GM23338 (cell line): ENCODE data around the gene TUBA8.

Experiments used
- CREB1 ChIP-seq: fragments of 250-450 bp; sonication (Bioruptor Pico); IDR thresholded peaks from 2 replicates; pipeline ENCODE4 v1.5.0; 2020; ENCODE audit warnings: low read depth, mild to moderate bottlenecking, moderate library complexity
- CTCF ChIP-seq, 2 experiments: fragments of 200-600 bp in 1 of 2; sonication (generic) in 1 of 2; conservative IDR thresholded peaks; 2 replicates each; pipeline versions ENCODE4 v1.5.1 to v1.6.1; 2016 to 2017; ENCODE audit warnings: antibody characterized with exemption in 2 of 2, low read depth in 2 of 2, mild to moderate bottlenecking in 2 of 2, moderate library complexity in 1 of 2
- EZH2 ChIP-seq: fragments of 200-600 bp; sonication (generic); IDR thresholded peaks from one replicate; pipeline ENCODE4 v1.8.0; 2017; ENCODE audit warnings: antibody characterized with exemption, mild to moderate bottlenecking, low read depth; ENCODE audit not compliant: unreplicated experiment
- EZH2phosphoT487 ChIP-seq: fragments of 200-600 bp; sonication (generic); IDR thresholded peaks from one replicate; pipeline ENCODE4 v1.8.1; 2018; ENCODE audit warnings: antibody characterized with exemption; ENCODE audit not compliant: unreplicated experiment
- JUNB ChIP-seq: IDR thresholded peaks from one replicate; pipeline ENCODE4 v1.6.1; 2016; ENCODE audit warnings: antibody characterized with exemption; ENCODE audit not compliant: unreplicated experiment
- NANOG ChIP-seq: IDR thresholded peaks from 2 replicates; pipeline ENCODE4 v1.6.1; 2016; ENCODE audit warnings: antibody characterized with exemption, borderline replicate concordance
- POLR2AphosphoS5 ChIP-seq: IDR thresholded peaks from 2 replicates; pipeline ENCODE4 v1.6.1; 2016; ENCODE audit warnings: antibody characterized with exemption, low read depth
- REST ChIP-seq: IDR thresholded peaks from one replicate; pipeline ENCODE4 v1.6.1; 2018; ENCODE audit warnings: antibody characterized with exemption; ENCODE audit not compliant: unreplicated experiment
- STAT1 ChIP-seq: IDR thresholded peaks from one replicate; pipeline ENCODE4 v1.6.1; 2016; ENCODE audit warnings: antibody characterized with exemption; ENCODE audit not compliant: unreplicated experiment
- ZNF114 ChIP-seq: fragments of 250-450 bp; sonication (Bioruptor Pico); IDR thresholded peaks from 2 replicates; pipeline ENCODE4 v1.5.0; 2020; ENCODE audit warnings: mild to moderate bottlenecking, moderate library complexity
- ZNF331 ChIP-seq: fragments of 250-450 bp; sonication (Bioruptor Pico); IDR thresholded peaks from 2 replicates; pipeline ENCODE4 v1.5.0; 2020; ENCODE audit warnings: low read depth, mild to moderate bottlenecking, moderate library complexity

DNA sequence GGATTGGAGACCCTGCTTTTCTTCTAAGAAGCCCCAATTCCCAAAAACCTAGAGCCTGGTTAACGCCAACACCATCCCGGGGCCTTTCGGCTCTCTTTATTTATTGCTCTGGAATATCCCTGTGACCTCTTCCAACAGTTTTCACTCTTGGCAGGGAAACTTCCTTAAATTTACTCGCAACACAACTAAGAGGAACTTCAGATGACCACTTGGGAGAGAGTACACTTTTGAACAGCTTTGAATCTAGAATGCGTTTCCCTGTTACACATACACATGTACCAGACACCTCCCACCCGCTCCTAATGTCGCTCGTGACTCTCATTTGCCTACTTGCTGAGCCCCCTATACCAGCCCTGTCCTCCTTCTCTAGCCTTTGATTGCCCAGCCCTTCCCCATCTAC, 19.4 kb downstream of the TUBA8 start:
- TF ChIP-seq CTCF (conservative IDR thresholded peaks at IDR 0.05; ENCODE audit: low read depth in 2 of 2) (no peak), EZH2 (no peak), EZH2phosphoT487 (no peak), REST (no peak), NANOG (no peak), CREB1 (CRISPR knock-in tag) (no peak), ZNF331 (CRISPR knock-in tag) (no peak), POLR2AphosphoS5 (no peak), ZNF114 (no peak), STAT1 (no peak), JUNB (no peak)
